HepG2 (cell line): ENCODE results near the gene NECAB2. TPM values are rescaled to one million over a fixed set of nuclear protein-coding genes. Genes with fewer than 3 reads are reported as not detected.

Experiments
- CEBPB ChIP-seq: IDR thresholded peaks from 2 replicates; pipeline ENCODE4 v1.6.1; 2011; ENCODE audit warnings: low read depth, low read length, improper control_type of control experiment, borderline replicate concordance
- CTCF ChIP-seq: sonication (generic); formaldehyde crosslinking; IDR thresholded peaks from 2 replicates; pipeline ENCODE4 v1.5.0; 2020; ENCODE audit warnings: mild to moderate bottlenecking, missing genetic modification reagents, moderate library complexity
- HOXA9 ChIP-seq: sonication (generic); formaldehyde crosslinking; IDR thresholded peaks from 2 replicates; pipeline ENCODE4 v1.8.1; 2022; ENCODE audit warnings: missing genetic modification reagents, mild to moderate bottlenecking, moderate library complexity, borderline replicate concordance
- IKZF5 ChIP-seq: IDR thresholded peaks from 2 replicates; pipeline ENCODE4 v1.6.1; 2018; ENCODE audit warnings: missing genetic modification reagents, mild to moderate bottlenecking, missing compliant biosample characterization
- NR2F6 ChIP-seq, 2 experiments: IDR thresholded peaks; 2 replicates each; pipeline ENCODE4 v1.6.1; 2016; ENCODE audit warnings: antibody characterized with exemption in 1 of 2, mild to moderate bottlenecking in 1 of 2
- SUZ12 ChIP-seq: fragments of 150-350 bp; IDR thresholded peaks from 2 replicates; pipeline ENCODE4 v1.6.1; 2014; ENCODE audit warnings: low read depth, low read length
- THAP8 ChIP-seq: sonication (generic); formaldehyde crosslinking; IDR thresholded peaks from 2 replicates; pipeline ENCODE4 v1.5.1; 2020; ENCODE audit warnings: missing genetic modification reagents, mild to moderate bottlenecking, borderline replicate concordance
- ZBTB3 ChIP-seq: sonication (generic); formaldehyde crosslinking; IDR thresholded peaks from 2 replicates; pipeline ENCODE4 v1.4.0; 2020; ENCODE audit warnings: low read depth, mild to moderate bottlenecking, moderate library complexity, missing genetic modification reagents, borderline replicate concordance
- ZC3H4 ChIP-seq: sonication (generic); formaldehyde crosslinking; IDR thresholded peaks from 2 replicates; pipeline ENCODE4 v1.4.0; 2020; ENCODE audit warnings: missing genetic modification reagents, borderline replicate concordance
- ZKSCAN5 ChIP-seq: sonication (generic); formaldehyde crosslinking; IDR thresholded peaks from 2 replicates; pipeline ENCODE4 v1.5.1; 2020; ENCODE audit warnings: mild to moderate bottlenecking, missing genetic modification reagents
- ZNF225 ChIP-seq: sonication (generic); formaldehyde crosslinking; IDR thresholded peaks from 2 replicates; pipeline ENCODE4 v1.4.0; 2020; ENCODE audit warnings: mild to moderate bottlenecking, missing genetic modification reagents
- ZNF414 ChIP-seq: sonication (generic); formaldehyde crosslinking; IDR thresholded peaks from 2 replicates; pipeline ENCODE4 v1.5.0; 2020; ENCODE audit warnings: missing genetic modification reagents
- ZNF773 ChIP-seq: sonication (generic); formaldehyde crosslinking; IDR thresholded peaks from 2 replicates; pipeline ENCODE4 v1.4.0; 2020; ENCODE audit warnings: missing genetic modification reagents, borderline replicate concordance
- polyA plus RNA-seq, 8 experiments: library from polyadenylated mRNA; depleted of rRNA in 3 of 8; stranded (reverse) in 7 of 8; unstranded in 1 of 8; fragments of >200 nt; fragmentation: Illumina TruSeq in 4 of 8; extraction: Trizol in 4 of 8; gene quantifications; 2 replicates each; pipeline versions ENCODE4 v1.2.1 to v1.2.3, GENCODE V29; 2011 to 2016; ENCODE audit warnings: low read depth in 4 of 8, missing spikeins in 1 of 8, mixed read lengths in 1 of 8; ENCODE audit not compliant: insufficient read depth in 1 of 8
- total RNA-seq, 5 experiments: library from RNA; depleted of rRNA; stranded (reverse); fragments of >200 nt; fragmentation: Illumina TruSeq; extraction: Trizol; gene quantifications; 2 replicates each; pipeline ENCODE4 v1.2.3, GENCODE V29; 2016; ENCODE audit warnings: low read depth in 1 of 5
- TF ChIP-seq, protein P1 (sequence below): sonication (generic); formaldehyde crosslinking; IDR thresholded peaks from 2 replicates; pipeline ENCODE4 v1.4.0; 2020; ENCODE audit warnings: mild to moderate bottlenecking, missing genetic modification reagents

Gene NECAB2
- total and polyA plus RNA-seq, 2 of the 13 experiments (the other 11 are each of a cell fraction or from before 2014, with no cell fraction given) = 0.21 to 0.49 TPM

GRCh38 chr16:83942815-83943515 lies 25.1 kb upstream of the NECAB2 start (continued):
- TF ChIP-seq ZNF773 (CRISPR knock-in tag) = no peak
- peak; percentile 88; the same call in 1 of the 2 replicates for TF ChIP-seq HOXA9 (CRISPR knock-in tag)
- peak; percentile 91; the same call in 1 of the 2 replicates for TF ChIP-seq ZNF414 (CRISPR knock-in tag)
- TF ChIP-seq, protein P1, sequence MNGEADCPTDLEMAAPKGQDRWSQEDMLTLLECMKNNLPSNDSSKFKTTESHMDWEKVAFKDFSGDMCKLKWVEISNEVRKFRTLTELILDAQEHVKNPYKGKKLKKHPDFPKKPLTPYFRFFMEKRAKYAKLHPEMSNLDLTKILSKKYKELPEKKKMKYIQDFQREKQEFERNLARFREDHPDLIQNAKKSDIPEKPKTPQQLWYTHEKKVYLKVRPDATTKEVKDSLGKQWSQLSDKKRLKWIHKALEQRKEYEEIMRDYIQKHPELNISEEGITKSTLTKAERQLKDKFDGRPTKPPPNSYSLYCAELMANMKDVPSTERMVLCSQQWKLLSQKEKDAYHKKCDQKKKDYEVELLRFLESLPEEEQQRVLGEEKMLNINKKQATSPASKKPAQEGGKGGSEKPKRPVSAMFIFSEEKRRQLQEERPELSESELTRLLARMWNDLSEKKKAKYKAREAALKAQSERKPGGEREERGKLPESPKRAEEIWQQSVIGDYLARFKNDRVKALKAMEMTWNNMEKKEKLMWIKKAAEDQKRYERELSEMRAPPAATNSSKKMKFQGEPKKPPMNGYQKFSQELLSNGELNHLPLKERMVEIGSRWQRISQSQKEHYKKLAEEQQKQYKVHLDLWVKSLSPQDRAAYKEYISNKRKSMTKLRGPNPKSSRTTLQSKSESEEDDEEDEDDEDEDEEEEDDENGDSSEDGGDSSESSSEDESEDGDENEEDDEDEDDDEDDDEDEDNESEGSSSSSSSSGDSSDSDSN (CRISPR knock-in tag) = no peak
- TF ChIP-seq THAP8 (CRISPR knock-in tag) = no peak
- no peak; the same call in 1 of the 2 replicates for TF ChIP-seq ZNF225 (CRISPR knock-in tag)
- peak; percentile 99 for TF ChIP-seq NR2F6 (IDR thresholded peaks at IDR 0.05)
- peak; percentile 100 for TF ChIP-seq NR2F6 (CRISPR knock-in tag; IDR thresholded peaks at IDR 0.05)
- peak; percentile 99 for TF ChIP-seq IKZF5 (CRISPR knock-in tag)
- peak; percentile 82 for TF ChIP-seq ZBTB3
- no peak for TF ChIP-seq SUZ12
- no peak for TF ChIP-seq ZKSCAN5
- TF ChIP-seq CEBPB = no peak
- TF ChIP-seq ZC3H4 (CRISPR knock-in tag) = no peak
- TF ChIP-seq CTCF (CRISPR knock-in tag) = peak; percentile 26; the same call in 1 of the 2 replicates
